HCT116 (cell line): Measurements from ENCODE around the gene C3orf22. TPM values are rescaled to one million over a fixed set of nuclear protein-coding genes. Genes with fewer than 3 reads are reported as not detected.

ENCODE experiments used
- ATAC-seq: fragments of 200-7000 bp; cut with Tn5 transposase; 2 replicates; pipeline ENCODE4 v1.9.1; 2020; ENCODE audit warnings: mild to moderate bottlenecking, moderate library complexity
- BruUV-seq: library from RNA; stranded (reverse); fragments of 400-500 nt; replicated peaks from 2 replicates; lab custom pipeline; 2021; lab: Mats Ljungman, UMichigan
- CTCF ChIA-PET: fragments of 300-600 bp; sonication (Branson Sonifier 250); formaldehyde crosslinking; loops from one replicate; lab custom pipeline; 2021; ENCODE audit warnings: antibody characterized with exemption; lab: Charles Lee
- POLR2A ChIA-PET: fragments of 300-600, 350-600 bp; sonication (Branson Sonifier 250); formaldehyde crosslinking; loops from one replicate; lab custom pipeline; 2021; ENCODE audit warnings: antibody characterized with exemption; lab: Charles Lee
- RAD21 ChIA-PET, 2 experiments: fragments of 300-600 bp; sonication (Branson Sonifier 250); formaldehyde crosslinking; loops; one replicate each; lab custom pipeline; 2023; ENCODE audit warnings: low total read pairs in 2 of 2; ENCODE audit not compliant: uncharacterized antibody in 2 of 2, unreplicated experiment in 2 of 2, low non-redundant PET in 1 of 2; lab: Charles Lee
- DNase-seq: peaks from one replicate; pipeline ENCODE4 v3.0.0-alpha.2; 2010; ENCODE audit warnings: low read depth, low spot score
- H2AFZ ChIP-seq: fragments of 200-600 bp; shearing (Covaris generic), sonication (generic); 2 replicates; pipeline ENCODE4 v1.6.1; 2017; ENCODE audit warnings: low read depth, mixed run types, mixed read lengths, antibody characterized with exemption, low read length; ENCODE audit not compliant: poor library complexity, severe bottlenecking
- H3K27ac ChIP-seq: 2 replicates; pipeline ENCODE4 v1.5.1; 2012; ENCODE audit warnings: low read depth, low read length
- H3K27me3 ChIP-seq: fragments of 200-600 bp; sonication (generic); 2 replicates; pipeline ENCODE4 v1.6.1; 2016; ENCODE audit warnings: mixed run types, low read length, mixed read lengths; ENCODE audit not compliant: insufficient read depth
- H3K36me3 ChIP-seq, 2 experiments: fragments of 200-500 bp in 1 of 2; fragments of 200-600 bp in 1 of 2; sonication (Bioruptor generic) in 1 of 2; sonication (generic) in 1 of 2; 2 replicates each; pipeline versions ENCODE4 v1.5.1 to v1.6.1; 2014 to 2016; ENCODE audit warnings: low read length in 2 of 2, inconsistent platforms in 1 of 2, mixed read lengths in 1 of 2, mixed run types in 1 of 2; ENCODE audit not compliant: insufficient read depth in 2 of 2, control insufficient read depth in 1 of 2
- H3K4me1 ChIP-seq, 2 experiments: fragments of 200-600 bp in 1 of 2; sonication (generic) in 1 of 2; 2 replicates each; pipeline versions ENCODE4 v1.5.1 to v1.6.1; 2012 to 2017; ENCODE audit warnings: low read length in 2 of 2, inconsistent platforms in 1 of 2, mild to moderate bottlenecking in 1 of 2, mixed read lengths in 1 of 2, mixed run types in 1 of 2, moderate library complexity in 1 of 2; ENCODE audit not compliant: insufficient read depth in 2 of 2, control insufficient read depth in 1 of 2
- H3K4me2 ChIP-seq: fragments of 200-600 bp; sonication (generic); 2 replicates; pipeline ENCODE4 v1.6.1; 2017; ENCODE audit warnings: mixed run types, low read length, mixed read lengths
- H3K4me3 ChIP-seq, 2 experiments: fragments of 200-600 bp in 1 of 2; sonication (generic) in 1 of 2; replicated peaks in 1 of 2; 2 replicates each; pipeline ENCODE4 v1.5.1; 2011 to 2016; ENCODE audit warnings: low read length in 2 of 2, control low read depth in 1 of 2, low read depth in 1 of 2, mild to moderate bottlenecking in 1 of 2, mixed read lengths in 1 of 2, mixed run types in 1 of 2
- H3K79me2 ChIP-seq: fragments of 200-600 bp; sonication (generic); 2 replicates; pipeline ENCODE4 v1.6.1; 2017; ENCODE audit warnings: mild to moderate bottlenecking, mixed run types, low read length, moderate library complexity, mixed read lengths; ENCODE audit not compliant: insufficient read depth
- H3K9ac ChIP-seq: fragments of 200-600 bp; sonication (generic); 2 replicates; pipeline ENCODE4 v1.6.1; 2016; ENCODE audit warnings: low read length, mixed read lengths
- H3K9me2 ChIP-seq: fragments of 200-600 bp; sonication (generic), shearing (Covaris generic); 2 replicates; pipeline ENCODE4 v1.6.1; 2017; ENCODE audit warnings: mixed run types, mild to moderate bottlenecking, moderate library complexity; ENCODE audit not compliant: insufficient read depth
- H3K9me3 ChIP-seq, 2 experiments: fragments of 200-500 bp in 1 of 2; fragments of 200-600 bp in 1 of 2; sonication (Bioruptor generic) in 1 of 2; sonication (generic) in 1 of 2; 2 replicates each; pipeline ENCODE4 v1.6.1; 2014 to 2017; ENCODE audit warnings: low read length in 2 of 2, mixed read lengths in 2 of 2, inconsistent platforms in 1 of 2, low read depth in 1 of 2, mild to moderate bottlenecking in 1 of 2, mixed run types in 1 of 2, moderate library complexity in 1 of 2; ENCODE audit not compliant: control insufficient read depth in 1 of 2, insufficient read depth in 1 of 2
- H4K20me1 ChIP-seq: fragments of 200-600 bp; sonication (generic), shearing (Covaris generic); 2 replicates; pipeline ENCODE4 v1.6.1; 2017; ENCODE audit warnings: mixed run types, mild to moderate bottlenecking, moderate library complexity; ENCODE audit not compliant: insufficient read depth
- CBX3 ChIP-seq: IDR thresholded peaks from 2 replicates; pipeline ENCODE4 v1.6.1; 2012; ENCODE audit warnings: low read depth
- CEBPB ChIP-seq: IDR thresholded peaks from 2 replicates; pipeline ENCODE4 v1.6.1; 2012; ENCODE audit warnings: low read depth
- EGR1 ChIP-seq: IDR thresholded peaks from 2 replicates; pipeline ENCODE4 v1.6.1; 2012; ENCODE audit warnings: low read depth
- ELF1 ChIP-seq: IDR thresholded peaks from 2 replicates; pipeline ENCODE4 v1.6.1; 2012; ENCODE audit warnings: low read depth, borderline replicate concordance
- EZH2 ChIP-seq: fragments of 200-600 bp; sonication (generic); IDR thresholded peaks from 2 replicates; pipeline ENCODE4 v1.6.1; 2017; ENCODE audit warnings: antibody characterized with exemption, mixed run types
- EZH2phosphoT487 ChIP-seq: fragments of 200-600 bp; IDR thresholded peaks from 2 replicates; pipeline ENCODE4 v1.6.1; 2018; ENCODE audit warnings: antibody characterized with exemption, borderline replicate concordance
- FOSL1 ChIP-seq: IDR thresholded peaks from 2 replicates; pipeline ENCODE4 v1.6.1; 2012; ENCODE audit warnings: low read depth
- JUND ChIP-seq: IDR thresholded peaks from 2 replicates; pipeline ENCODE4 v1.6.1; 2012
- POLR2A ChIP-seq: IDR thresholded peaks from 2 replicates; pipeline ENCODE4 v1.7.0; 2011; ENCODE audit warnings: borderline replicate concordance; ENCODE audit not compliant: insufficient read depth, insufficient read length; ENCODE audit errors: extremely low read depth
- POLR2AphosphoS5 ChIP-seq: IDR thresholded peaks from 2 replicates; pipeline ENCODE4 v1.6.1; 2011; ENCODE audit warnings: mild to moderate bottlenecking, low read depth, low read length, moderate library complexity
- RAD21 ChIP-seq: IDR thresholded peaks from 2 replicates; pipeline ENCODE4 v1.6.1; 2012; ENCODE audit warnings: low read depth, mild to moderate bottlenecking
- SRF ChIP-seq: IDR thresholded peaks from 2 replicates; pipeline ENCODE4 v1.6.1; 2012; ENCODE audit warnings: low read depth
- TCF7L2 ChIP-seq: IDR thresholded peaks from 2 replicates; pipeline ENCODE4 v1.7.0; 2011; ENCODE audit warnings: borderline replicate concordance, inconsistent platforms; ENCODE audit not compliant: insufficient read depth, insufficient read length; ENCODE audit errors: extremely low read depth
- YY1 ChIP-seq: IDR thresholded peaks from 2 replicates; pipeline ENCODE4 v1.6.1; 2011; ENCODE audit warnings: low read length, low read depth, moderate library complexity, mild to moderate bottlenecking; ENCODE audit not compliant: insufficient replicate concordance; ENCODE audit errors: extremely low read depth
- ZNF274 ChIP-seq: fragments of 200-500 bp; sonication (Bioruptor generic); IDR thresholded peaks from 2 replicates; pipeline ENCODE4 v1.6.1; 2014; ENCODE audit warnings: mild to moderate bottlenecking, low read depth, low read length, inconsistent platforms
- intact Hi-C: fragments of 100-400 bp; cut with micrococcal nuclease; formaldehyde crosslinking; loops from 2 replicates; pipeline ENCODE4 v1.10.0; 2022
- total RNA-seq: library from RNA; stranded (reverse); gene quantifications from one replicate; pipeline ENCODE4 v1.2.1, GENCODE V29; 2021; ENCODE audit not compliant: unreplicated experiment
- TF ChIP-seq, protein P1 (sequence below): IDR thresholded peaks from 2 replicates; pipeline ENCODE4 v1.6.1; 2012
- TF ChIP-seq, protein P2 (sequence below): IDR thresholded peaks from 2 replicates; pipeline ENCODE4 v1.6.1; 2012; ENCODE audit warnings: low read depth
- TF ChIP-seq, protein P3 (sequence below), 3 experiments: fragments of 200-600 bp in 1 of 3; sonication (generic) in 1 of 3; IDR thresholded peaks in 2 of 3; conservative IDR thresholded peaks in 1 of 3; 2 replicates each; pipeline ENCODE4 v1.5.1; 2012 to 2017; ENCODE audit warnings: low read depth in 2 of 3, low read length in 2 of 3, antibody characterized with exemption in 1 of 3, borderline replicate concordance in 1 of 3, control low read depth in 1 of 3, mild to moderate bottlenecking in 1 of 3, mixed read lengths in 1 of 3, mixed run types in 1 of 3, moderate library complexity in 1 of 3; ENCODE audit not compliant: insufficient read depth in 1 of 3
- TF ChIP-seq, protein P4 (sequence below): IDR thresholded peaks from 2 replicates; pipeline ENCODE4 v1.6.1; 2012

The C3orf22 gene
- total RNA-seq, 1 experiment from 2014 or later, result not detected

DNA sequence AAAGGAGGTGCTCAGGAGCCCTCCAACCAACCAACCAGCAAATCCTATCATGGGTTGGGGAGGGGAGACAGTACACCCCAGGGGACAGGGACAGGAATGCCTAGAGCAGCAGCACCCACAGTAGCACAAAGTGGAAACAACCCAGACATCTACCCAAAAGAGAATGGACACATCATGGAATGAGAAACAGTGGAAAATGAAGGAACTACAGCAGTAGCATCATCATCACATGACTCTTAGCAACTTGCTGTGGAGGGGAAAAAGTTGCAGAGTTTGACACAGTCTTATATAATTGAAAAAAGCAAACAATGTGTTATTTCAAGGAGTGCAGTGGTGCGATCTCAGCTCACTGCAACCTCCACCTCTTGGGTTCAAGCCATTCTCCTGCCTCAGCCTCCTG is 11.0 kb downstream of the C3orf22 start (continued):
- TF ChIP-seq EGR1, result no peak
- TF ChIP-seq RAD21, result no peak
- no peak for TF ChIP-seq TCF7L2
- TF ChIP-seq JUND, result no peak
- TF ChIP-seq YY1, result no peak
- TF ChIP-seq POLR2AphosphoS5, result no peak
- no peak for TF ChIP-seq CBX3
- TF ChIP-seq, protein P1, sequence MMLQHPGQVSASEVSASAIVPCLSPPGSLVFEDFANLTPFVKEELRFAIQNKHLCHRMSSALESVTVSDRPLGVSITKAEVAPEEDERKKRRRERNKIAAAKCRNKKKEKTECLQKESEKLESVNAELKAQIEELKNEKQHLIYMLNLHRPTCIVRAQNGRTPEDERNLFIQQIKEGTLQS, result no peak

DNA sequence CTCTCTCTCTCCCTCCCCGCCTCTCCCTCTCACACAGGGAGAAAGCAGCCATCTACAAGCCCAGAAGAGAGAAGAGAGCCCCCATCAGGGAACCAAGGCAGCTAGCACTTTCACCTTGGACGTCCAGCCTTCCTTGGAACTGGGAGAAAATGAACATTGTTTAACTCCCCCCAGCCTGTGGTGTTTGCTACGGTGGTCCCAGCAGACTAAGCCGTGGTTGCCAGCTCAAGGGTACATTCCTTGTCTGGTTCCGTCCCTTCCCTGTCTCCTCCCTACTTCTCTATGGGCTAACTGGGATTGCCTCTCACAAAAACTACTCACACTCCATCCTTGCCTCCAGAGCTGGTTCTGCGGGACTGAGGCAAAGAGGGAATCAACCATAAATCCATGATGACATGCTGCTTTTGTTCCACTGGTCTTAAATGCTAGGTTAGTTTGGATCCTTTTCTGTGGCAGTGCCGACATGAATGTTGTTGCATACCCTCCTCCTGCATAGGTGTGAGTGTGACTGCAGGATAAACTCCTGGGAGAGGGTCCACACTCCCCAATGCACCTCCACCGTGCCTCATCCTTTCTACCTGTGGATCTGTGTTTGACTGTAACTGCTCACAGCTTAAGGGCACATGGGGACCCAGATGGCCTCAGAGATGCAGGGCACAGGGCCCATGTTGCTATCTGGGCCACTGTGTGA is 12.0 kb downstream of the C3orf22 start:
- no peak for ATAC-seq
- CTCF ChIA-PET, result no interaction called here
- intact Hi-C loops, result no loop called here

More for the DNA sequence above, 12.0 kb downstream of the C3orf22 start:
- H3K27ac ChIP-seq, result no peak overlapping the region
- H3K4me2 ChIP-seq, result no peak overlapping the region
- no peak overlapping the region for H3K9ac ChIP-seq
- no peak overlapping the region for H3K4me3 ChIP-seq
- no peaks in the 10 kb centered on the region for H3K9me3 ChIP-seq
- TF ChIP-seq, protein P1, result no peak
- TF ChIP-seq EZH2phosphoT487 (no peak), CEBPB (no peak), POLR2A (no peak), SRF (no peak), EZH2 (no peak), RAD21 (no peak), FOSL1 (no peak), CBX3 (no peak), ELF1 (no peak), ZNF274 (no peak)
- TF ChIP-seq, protein P2, sequence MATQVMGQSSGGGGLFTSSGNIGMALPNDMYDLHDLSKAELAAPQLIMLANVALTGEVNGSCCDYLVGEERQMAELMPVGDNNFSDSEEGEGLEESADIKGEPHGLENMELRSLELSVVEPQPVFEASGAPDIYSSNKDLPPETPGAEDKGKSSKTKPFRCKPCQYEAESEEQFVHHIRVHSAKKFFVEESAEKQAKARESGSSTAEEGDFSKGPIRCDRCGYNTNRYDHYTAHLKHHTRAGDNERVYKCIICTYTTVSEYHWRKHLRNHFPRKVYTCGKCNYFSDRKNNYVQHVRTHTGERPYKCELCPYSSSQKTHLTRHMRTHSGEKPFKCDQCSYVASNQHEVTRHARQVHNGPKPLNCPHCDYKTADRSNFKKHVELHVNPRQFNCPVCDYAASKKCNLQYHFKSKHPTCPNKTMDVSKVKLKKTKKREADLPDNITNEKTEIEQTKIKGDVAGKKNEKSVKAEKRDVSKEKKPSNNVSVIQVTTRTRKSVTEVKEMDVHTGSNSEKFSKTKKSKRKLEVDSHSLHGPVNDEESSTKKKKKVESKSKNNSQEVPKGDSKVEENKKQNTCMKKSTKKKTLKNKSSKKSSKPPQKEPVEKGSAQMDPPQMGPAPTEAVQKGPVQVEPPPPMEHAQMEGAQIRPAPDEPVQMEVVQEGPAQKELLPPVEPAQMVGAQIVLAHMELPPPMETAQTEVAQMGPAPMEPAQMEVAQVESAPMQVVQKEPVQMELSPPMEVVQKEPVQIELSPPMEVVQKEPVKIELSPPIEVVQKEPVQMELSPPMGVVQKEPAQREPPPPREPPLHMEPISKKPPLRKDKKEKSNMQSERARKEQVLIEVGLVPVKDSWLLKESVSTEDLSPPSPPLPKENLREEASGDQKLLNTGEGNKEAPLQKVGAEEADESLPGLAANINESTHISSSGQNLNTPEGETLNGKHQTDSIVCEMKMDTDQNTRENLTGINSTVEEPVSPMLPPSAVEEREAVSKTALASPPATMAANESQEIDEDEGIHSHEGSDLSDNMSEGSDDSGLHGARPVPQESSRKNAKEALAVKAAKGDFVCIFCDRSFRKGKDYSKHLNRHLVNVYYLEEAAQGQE, result no peak
- TF ChIP-seq, protein P3, sequence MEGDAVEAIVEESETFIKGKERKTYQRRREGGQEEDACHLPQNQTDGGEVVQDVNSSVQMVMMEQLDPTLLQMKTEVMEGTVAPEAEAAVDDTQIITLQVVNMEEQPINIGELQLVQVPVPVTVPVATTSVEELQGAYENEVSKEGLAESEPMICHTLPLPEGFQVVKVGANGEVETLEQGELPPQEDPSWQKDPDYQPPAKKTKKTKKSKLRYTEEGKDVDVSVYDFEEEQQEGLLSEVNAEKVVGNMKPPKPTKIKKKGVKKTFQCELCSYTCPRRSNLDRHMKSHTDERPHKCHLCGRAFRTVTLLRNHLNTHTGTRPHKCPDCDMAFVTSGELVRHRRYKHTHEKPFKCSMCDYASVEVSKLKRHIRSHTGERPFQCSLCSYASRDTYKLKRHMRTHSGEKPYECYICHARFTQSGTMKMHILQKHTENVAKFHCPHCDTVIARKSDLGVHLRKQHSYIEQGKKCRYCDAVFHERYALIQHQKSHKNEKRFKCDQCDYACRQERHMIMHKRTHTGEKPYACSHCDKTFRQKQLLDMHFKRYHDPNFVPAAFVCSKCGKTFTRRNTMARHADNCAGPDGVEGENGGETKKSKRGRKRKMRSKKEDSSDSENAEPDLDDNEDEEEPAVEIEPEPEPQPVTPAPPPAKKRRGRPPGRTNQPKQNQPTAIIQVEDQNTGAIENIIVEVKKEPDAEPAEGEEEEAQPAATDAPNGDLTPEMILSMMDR (IDR thresholded peaks at IDR 0.05 in 2 of 3, conservative IDR thresholded peaks at IDR 0.05 in 1 of 3; ENCODE audit: borderline replicate concordance in 1 of 3, insufficient read depth in 1 of 3, low read depth in 2 of 3, low read length in 2 of 3), result no peak
- TF ChIP-seq, protein P4, sequence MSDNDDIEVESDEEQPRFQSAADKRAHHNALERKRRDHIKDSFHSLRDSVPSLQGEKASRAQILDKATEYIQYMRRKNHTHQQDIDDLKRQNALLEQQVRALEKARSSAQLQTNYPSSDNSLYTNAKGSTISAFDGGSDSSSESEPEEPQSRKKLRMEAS, result no peak
- H4K20me1 ChIP-seq, result no peaks in the 10 kb centered on the region
- no peaks in the 10 kb centered on the region for H3K36me3 ChIP-seq
- no peak overlapping the region for H2AFZ ChIP-seq
- peaks cover 2% of the 10 kb centered on the region; the same call in 1 of the 2 replicates for H3K27me3 ChIP-seq
- H3K9me2 ChIP-seq, result no peaks in the 10 kb centered on the region
- H3K4me1 ChIP-seq, result peaks cover 0 to 6% of the 10 kb centered on the region in 2 experiments; a peak in 1 of 4 replicates
- DNase-seq, result no peak
- H3K79me2 ChIP-seq, result no peaks in the 10 kb centered on the region
- ChIA-PET RAD21 (no interaction called here), POLR2A (no interaction called here)
- no TSS peak for BruUV-seq
